ENCODE measurements around the gene MCRIP2. TPM values are rescaled to one million over a fixed set of nuclear protein-coding genes. Genes with fewer than 3 reads are reported as not detected.

Gene MCRIP2
- total RNA-seq, 2 donors from 2014 or later: 12.2 to 42.2 TPM

GRCh38 chr16:681746-682427 lies 40.3 kb downstream of the MCRIP2 start:
- Histone ChIP-seq H3K4me3 (peak overlapping the region; percentile 83), H3K36me3 (peaks cover 24% of the 10 kb centered on the region), H3K27me3 (replicated peaks; ENCODE audit: insufficient read depth) (no peaks in the 10 kb centered on the region), H3K4me1 (ENCODE audit: control insufficient read depth in 1 of 2, low read depth in 2 of 2) (peaks cover 33 to 50% of the 10 kb centered on the region in 2 donors), H3K9me3 (no peaks in the 10 kb centered on the region), H3K27ac (no peak overlapping the region)
- no peak for TF ChIP-seq CTCF (IDR thresholded peaks at IDR 0.05)
- ATAC-seq (ENCODE audit: insufficient number of reproducible peaks, low FRiP score, low read depth): no peak
- no peak for DNase-seq (ENCODE audit: low spot score)

- peaks cover 25% of the 10 kb centered on the region for H3K36me3 ChIP-seq
- DNase-seq (ENCODE audit: low spot score) (no peak), ATAC-seq (ENCODE audit: insufficient number of reproducible peaks, low FRiP score, low read depth) (no peak)
- peak overlapping the region; percentile 87 for H3K4me3 ChIP-seq
- peaks cover 33 to 50% of the 10 kb centered on the region in 2 donors for H3K4me1 ChIP-seq (ENCODE audit: control insufficient read depth in 1 of 2, low read depth in 2 of 2)
- H3K27me3 ChIP-seq (replicated peaks; ENCODE audit: insufficient read depth): no peaks in the 10 kb centered on the region
- no peak overlapping the region for H3K27ac ChIP-seq
- no peak for TF ChIP-seq CTCF (IDR thresholded peaks at IDR 0.05)
- no peaks in the 10 kb centered on the region for H3K9me3 ChIP-seq
Measured at GRCh38 chr16:682493-683395, 41.1 kb downstream of the MCRIP2 start.

- Histone ChIP-seq H3K27me3 (replicated peaks; ENCODE audit: insufficient read depth) (no peaks in the 10 kb centered on the region), H3K4me3 (peak overlapping the region; percentile 87), H3K27ac (no peak overlapping the region), H3K36me3 (peaks cover 25% of the 10 kb centered on the region), H3K9me3 (no peaks in the 10 kb centered on the region), H3K4me1 (ENCODE audit: control insufficient read depth in 1 of 2, low read depth in 2 of 2) (peaks cover 33 to 52% of the 10 kb centered on the region in 2 donors)
- ATAC-seq (ENCODE audit: insufficient number of reproducible peaks, low FRiP score, low read depth) (no peak), DNase-seq (ENCODE audit: low spot score) (no peak)
- no peak for TF ChIP-seq CTCF (IDR thresholded peaks at IDR 0.05)
Measured at GRCh38 chr16:683396-684070, 41.9 kb downstream of the MCRIP2 start.

GRCh38 chr16:684071-684794 lies 42.6 kb downstream of the MCRIP2 start, which contains the start of gene JMJD8:
JMJD8 (minus strand) TSS chr16:684334; CDS start chr16:684319, 15 bp downstream.
- ATAC-seq (ENCODE audit: insufficient number of reproducible peaks, low FRiP score, low read depth) (peak; percentile 57), DNase-seq (ENCODE audit: low spot score) (peak; percentile 85)
- Histone ChIP-seq H3K9me3 (no peaks in the 10 kb centered on the region), H3K27ac (peak within 1 kb of the TSS; percentile 73 to 79), H3K4me3 (peak within 1 kb of the TSS; percentile 87), H3K4me1 (ENCODE audit: control insufficient read depth in 1 of 2, low read depth in 2 of 2) (peaks cover 34 to 55% of the 10 kb centered on the region in 2 donors), H3K27me3 (replicated peaks; ENCODE audit: insufficient read depth) (no peaks in the 10 kb centered on the region), H3K36me3 (peaks cover 25% of the 10 kb centered on the region)
- TF ChIP-seq CTCF (IDR thresholded peaks at IDR 0.05): no peak

All from thoracic aorta (tissue), 2 donors.